NCI-H460 (cell line): ENCODE measurements around the gene C3orf52. TPM values are rescaled to one million over a fixed set of nuclear protein-coding genes. Genes with fewer than 3 reads are reported as not detected.

Experiments
- DNase-seq: peaks from one replicate; pipeline ENCODE4 v3.0.0-alpha.2; 2016; ENCODE audit warnings: low read depth; ENCODE audit errors: extremely low read depth
- small RNA-seq, 2 experiments: library from RNA; depleted of rRNA; stranded (forward); fragments of <200 nt; gene quantifications; one replicate each; pipeline ENCODE3, GENCODE V24; 2014
- total RNA-seq: library from RNA; depleted of rRNA; stranded (reverse); fragments of >200 nt; shearing (Covaris generic); gene quantifications from 2 replicates; pipeline ENCODE4 v1.2.3, GENCODE V29; 2014; rRNA removed

C3orf52 gene
- total RNA-seq, 1 experiment from 2014 or later = 2.7 TPM

DNA sequence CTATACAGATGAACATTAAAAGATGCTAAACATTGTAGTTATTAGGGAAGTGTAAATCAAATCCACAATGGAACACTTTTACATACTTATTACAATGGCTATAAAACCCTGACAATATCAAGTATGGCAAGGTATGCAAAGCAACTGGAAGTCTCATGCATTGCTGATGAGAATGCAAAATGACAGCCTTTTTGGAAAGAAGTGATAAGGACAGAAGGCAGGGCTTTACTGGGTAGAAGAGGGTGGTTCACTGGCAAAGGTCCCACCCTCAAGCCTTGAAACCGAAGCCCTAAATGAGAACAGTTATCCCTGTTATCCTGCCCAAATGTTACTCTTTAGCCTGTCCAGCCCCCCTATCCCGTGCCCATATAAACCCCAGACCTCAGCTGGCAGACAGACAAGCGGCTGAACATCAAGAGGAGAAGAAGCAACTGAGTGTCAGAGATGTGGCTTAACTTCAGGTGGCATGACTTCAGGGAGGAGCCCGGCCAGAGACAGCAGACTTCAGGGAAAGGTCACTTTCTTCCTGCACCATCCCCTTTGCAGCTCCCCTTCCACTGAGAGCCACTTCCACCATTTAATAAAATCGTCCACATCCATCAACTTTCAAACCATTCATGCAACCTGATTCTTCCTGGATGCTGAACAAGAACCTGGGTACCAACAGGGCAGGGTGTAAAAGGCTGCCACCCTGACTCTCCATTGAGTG lies 47.6 kb downstream of the C3orf52 start:
- no peak for DNase-seq

DNA sequence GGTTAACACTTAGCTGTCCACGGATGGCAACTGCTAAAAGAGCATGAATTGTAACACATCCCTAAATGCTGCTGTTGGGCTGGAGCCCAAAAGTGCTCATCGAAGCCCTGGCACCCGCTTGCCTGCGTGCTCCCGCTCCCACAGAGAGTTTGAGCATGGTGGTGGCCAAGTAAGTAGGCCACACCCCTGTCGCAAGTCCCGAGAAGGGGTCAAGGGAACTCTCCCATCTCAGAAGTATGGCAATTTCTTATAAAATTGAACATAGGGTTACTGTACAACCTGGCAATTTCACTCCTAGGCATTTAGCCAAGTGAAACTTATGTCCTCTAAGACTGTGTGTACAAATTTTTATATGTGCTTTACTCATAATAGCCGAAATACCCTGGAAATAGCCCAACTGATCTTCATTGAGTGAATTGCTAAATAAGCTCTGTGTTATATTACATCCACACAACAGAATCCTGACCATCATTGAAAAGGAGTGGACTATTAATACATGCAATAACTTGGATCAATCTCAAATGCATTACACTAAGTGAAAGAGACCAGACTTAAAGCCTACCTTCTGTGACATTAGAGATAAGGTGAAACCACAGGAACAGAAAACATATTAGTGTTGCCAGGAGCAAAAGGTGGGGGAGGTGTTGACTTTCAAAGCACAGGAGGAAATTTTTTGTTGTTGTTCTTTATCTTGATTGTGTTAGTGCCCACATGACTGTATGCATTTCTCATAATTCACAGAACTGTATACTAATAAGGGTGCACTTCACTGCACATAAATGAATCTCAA lies 48.3 kb downstream of the C3orf52 start:
- no peak for DNase-seq

DNA sequence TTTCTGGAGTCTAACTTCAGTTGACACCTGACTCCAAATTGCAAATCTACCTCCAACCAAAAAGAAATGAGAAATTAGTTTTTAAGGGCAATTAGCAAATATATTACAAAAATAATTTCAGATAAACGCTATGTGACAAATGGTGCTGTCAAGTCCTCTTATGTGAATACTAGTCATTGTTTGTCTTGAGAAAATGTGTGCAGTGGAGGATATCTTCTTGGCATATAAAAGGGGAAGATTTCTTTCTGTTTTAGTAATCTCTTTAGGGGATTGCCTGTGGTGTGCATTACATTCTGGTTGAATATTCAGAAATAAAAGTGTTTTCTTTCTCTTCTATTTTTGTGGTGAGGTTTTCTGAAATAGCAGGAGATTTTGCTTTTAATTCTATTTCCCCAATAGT lies 49.9 kb downstream of the C3orf52 start:
- DNase-seq = no peak

DNA sequence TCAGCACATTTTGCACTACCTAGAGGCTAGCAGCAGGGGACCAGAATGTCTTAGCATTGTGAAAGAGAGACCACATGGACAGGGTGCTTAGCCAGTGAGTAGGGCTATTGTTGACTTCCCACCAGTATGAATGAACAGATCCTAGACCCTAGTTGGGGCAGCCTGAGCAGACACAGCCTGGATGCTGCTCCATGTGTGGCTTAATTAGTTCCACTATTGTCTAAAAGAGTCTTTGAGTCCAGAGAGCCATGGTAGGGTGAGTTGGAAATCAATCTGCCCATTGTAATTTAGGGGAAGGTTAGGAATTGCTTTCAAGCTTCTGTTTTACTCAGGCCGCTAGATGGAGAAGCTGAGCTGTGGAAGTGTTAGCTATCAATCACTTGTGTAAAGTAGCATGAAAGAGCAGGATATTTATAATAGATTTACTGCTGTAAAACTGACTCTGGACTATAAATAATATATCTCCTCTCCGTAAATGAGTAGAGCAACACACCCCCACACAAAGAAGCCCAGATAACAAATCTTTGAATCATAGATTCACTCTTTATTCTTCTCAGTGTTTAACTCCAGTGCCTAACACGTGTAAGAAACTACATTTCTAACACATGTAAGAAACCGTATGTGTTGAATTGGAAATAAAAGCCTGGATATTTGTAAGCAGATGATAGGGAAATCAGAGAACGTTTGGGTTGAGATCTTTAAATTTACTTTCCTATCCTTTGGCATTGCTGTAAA lies 50.9 kb downstream of the C3orf52 start:
- peak; percentile 58 for DNase-seq

DNA sequence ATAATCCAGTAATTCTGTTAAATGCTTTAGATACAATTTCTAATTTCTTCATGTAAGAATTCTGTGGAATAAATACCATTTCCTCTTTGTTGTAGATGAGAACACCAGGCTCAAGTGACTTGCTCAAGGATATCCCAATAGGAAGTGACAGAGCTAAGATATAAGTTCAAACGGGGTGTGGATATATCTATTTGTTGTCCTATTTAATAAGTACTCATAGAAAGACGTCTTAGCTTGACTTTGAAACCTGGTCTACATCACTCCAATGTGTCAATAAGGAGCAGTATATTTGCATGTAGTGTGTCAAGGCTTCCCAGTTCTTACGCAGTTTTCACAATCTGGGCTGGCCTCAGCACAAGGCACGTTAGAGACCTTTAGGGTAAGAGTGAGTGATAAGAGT lies 51.6 kb downstream of the C3orf52 start:
- DNase-seq = no peak

DNA sequence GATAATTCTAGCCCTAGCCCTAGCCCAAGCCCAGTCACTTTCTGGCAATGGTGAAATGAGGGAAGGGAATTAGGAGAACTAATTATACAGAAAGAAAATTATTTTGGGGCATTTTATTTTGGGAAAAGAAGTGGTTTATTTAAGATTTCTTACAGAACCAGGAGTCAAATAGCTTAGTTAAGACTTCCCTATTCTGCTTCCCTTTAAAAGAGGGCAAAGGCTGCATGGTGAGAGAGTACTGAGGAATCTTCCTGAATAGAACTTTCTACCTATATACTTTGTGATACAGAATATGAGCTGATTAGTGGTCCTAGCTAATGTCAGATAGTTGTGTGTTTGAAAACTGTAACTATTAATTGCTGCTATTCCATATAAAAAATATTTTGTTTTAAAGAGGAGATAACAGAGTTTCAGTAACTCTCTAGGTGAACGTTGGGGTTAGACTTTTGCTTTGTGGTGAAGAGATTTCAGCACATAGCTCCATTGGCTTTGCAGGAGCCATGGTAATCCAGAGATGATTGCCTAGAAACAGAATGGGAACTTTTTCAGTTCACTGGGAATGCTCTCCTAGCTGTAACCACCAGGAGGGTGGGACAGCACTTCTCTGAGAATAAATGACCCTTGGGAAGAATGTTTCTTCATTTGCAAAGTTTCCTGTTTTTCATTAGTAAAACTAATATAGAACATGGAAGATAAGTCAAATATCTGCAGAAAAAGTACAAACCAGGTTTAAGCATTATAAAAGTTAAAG lies 52.2 kb downstream of the C3orf52 start:
- DNase-seq = no peak

- no peak for DNase-seq
These were observed 54.4 kb downstream of the C3orf52 start for GRCh38 chr3:112140584-112140983.

- no peak for DNase-seq
These were observed 55.1 kb downstream of the C3orf52 start for GRCh38 chr3:112141293-112141692.

DNA sequence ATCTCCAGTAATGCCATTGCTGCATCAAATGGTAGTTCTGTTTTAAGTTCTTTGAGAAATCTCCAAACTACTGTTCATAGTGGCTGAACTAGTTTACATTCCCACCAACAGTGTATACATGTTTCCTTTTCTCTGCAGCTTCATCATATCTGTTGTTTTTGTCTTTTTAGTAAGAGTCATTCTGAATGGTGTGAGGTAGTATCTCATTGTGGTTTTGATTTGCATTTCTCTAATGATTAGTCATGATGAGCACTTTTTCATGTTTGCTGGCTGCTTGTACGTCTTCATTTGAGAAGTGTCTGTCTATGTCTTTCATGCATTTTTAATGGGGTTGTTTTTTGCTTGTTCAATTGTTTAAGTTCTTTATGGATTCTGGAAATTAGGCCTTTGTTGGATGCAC lies 57.1 kb downstream of the C3orf52 start:
- DNase-seq = no peak

DNA sequence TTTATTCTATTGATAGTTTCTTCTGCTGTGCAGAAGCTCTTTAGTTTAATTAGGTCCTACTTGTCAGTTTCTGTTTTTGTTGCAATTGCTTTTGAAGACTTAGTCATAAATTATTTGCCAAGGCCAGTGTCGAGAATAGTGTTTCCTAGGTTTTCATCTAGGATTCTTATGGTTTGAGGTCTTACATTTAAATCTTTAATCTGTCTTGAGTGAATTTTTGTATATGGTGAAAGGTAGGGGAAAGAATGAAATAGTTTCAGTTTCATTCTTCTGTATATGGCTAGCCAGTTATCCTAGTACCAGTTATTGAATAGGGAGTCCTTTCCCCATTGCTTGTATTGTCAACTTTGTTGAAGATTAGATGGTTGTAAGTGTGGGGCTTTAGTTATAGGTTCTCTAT lies 57.5 kb downstream of the C3orf52 start:
- DNase-seq = no peak

DNA sequence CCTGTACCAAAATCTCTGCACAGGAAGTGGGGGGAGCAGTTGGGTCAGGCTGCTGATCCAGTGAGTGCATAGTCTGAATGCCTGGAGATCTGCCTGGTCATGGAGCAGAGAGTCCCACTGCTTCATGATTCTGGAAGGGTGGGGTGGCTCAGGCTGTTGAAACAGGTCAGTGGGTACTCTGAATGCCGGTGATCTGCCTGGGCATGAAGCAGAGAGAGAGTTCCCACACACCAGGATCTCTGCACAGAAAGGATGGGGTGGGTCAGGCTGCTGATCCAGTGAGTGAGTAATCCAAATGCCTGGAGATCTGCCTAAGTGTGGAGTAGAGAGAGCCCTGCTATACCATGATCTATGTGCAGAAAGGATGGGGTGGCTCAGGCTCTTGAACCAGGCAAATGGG lies 62.9 kb downstream of the C3orf52 start:
- DNase-seq = no peak

DNA sequence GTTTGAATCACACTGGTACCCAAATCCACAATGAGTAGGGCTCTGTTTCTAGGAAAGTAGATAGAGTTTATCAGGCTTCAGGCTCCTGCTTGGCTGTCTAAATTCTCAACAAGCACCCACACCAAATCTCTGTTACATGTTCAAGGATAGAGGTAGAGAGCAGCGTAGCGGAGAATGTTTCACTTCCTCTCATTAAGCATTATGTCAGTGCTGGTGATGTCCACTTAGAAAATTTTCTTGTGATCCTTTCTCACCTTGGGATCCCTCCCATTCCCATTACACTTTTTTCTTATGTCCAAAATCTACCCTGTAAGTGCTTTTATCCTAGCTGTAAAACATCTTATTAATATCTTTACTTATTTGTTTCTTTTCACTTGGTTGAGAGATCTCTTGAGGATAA lies 81.6 kb downstream of the C3orf52 start:
- no peak for DNase-seq

Small RNAs within 50 kb of the gene (small RNA-seq; reads per million reads assigned to genes)
- 0 reads per million in 2 experiments for gene MIR567

Other genes starting within 250 kb of the C3orf52 start
- gene PHLDB2, start 227.1 kb upstream of the C3orf52 start, total RNA-seq = 8.3 and 9.1 TPM in 2 replicates
- 68.6 and 70.3 TPM in 2 replicates for gene ABHD10, start 107.4 kb upstream of the C3orf52 start, total RNA-seq
- not detected in 2 replicates for gene TAGLN3, start 87.5 kb upstream of the C3orf52 start, total RNA-seq
- 0.05 TPM in 1 of 2 replicates, not detected in the other for gene TMPRSS7, start 51.7 kb upstream of the C3orf52 start, total RNA-seq
- not detected in 2 replicates for gene GCSAM, start 46.9 kb downstream of the C3orf52 start, total RNA-seq
- gene SLC9C1, start 207.8 kb downstream of the C3orf52 start, total RNA-seq = not detected in 2 replicates
- not detected in 2 replicates for gene CD200, start 246.8 kb downstream of the C3orf52 start, total RNA-seq